ENCODE results near the gene TSGA10.

Gene TSGA10

DNA sequence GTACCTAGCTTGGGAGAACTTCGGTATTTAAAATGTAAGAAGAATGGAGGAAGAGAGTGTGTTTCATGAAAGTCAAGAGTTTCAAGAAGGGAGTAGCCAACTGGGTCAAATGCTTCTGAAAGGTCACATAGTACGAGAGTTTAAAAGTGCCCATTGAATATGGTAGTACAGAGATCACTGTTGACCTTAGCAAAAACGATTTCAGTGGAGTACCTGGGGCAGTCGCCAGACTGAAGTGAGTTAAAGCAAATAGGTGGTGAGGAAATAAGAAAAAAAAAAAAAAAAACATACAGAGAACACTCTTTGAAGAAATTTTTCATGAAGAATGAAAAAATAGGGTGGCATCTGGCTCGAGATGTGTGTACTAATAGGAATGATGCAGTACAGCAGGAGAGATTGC, 11.5 kb upstream of the TSGA10 start:
- TF ChIP-seq, protein P1, sequence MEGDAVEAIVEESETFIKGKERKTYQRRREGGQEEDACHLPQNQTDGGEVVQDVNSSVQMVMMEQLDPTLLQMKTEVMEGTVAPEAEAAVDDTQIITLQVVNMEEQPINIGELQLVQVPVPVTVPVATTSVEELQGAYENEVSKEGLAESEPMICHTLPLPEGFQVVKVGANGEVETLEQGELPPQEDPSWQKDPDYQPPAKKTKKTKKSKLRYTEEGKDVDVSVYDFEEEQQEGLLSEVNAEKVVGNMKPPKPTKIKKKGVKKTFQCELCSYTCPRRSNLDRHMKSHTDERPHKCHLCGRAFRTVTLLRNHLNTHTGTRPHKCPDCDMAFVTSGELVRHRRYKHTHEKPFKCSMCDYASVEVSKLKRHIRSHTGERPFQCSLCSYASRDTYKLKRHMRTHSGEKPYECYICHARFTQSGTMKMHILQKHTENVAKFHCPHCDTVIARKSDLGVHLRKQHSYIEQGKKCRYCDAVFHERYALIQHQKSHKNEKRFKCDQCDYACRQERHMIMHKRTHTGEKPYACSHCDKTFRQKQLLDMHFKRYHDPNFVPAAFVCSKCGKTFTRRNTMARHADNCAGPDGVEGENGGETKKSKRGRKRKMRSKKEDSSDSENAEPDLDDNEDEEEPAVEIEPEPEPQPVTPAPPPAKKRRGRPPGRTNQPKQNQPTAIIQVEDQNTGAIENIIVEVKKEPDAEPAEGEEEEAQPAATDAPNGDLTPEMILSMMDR (IDR thresholded peaks at IDR 0.05; ENCODE audit: low read depth, low read length), result no peak
- no peak for DNase-seq (ENCODE audit: extremely low read depth, low read depth)

DNA sequence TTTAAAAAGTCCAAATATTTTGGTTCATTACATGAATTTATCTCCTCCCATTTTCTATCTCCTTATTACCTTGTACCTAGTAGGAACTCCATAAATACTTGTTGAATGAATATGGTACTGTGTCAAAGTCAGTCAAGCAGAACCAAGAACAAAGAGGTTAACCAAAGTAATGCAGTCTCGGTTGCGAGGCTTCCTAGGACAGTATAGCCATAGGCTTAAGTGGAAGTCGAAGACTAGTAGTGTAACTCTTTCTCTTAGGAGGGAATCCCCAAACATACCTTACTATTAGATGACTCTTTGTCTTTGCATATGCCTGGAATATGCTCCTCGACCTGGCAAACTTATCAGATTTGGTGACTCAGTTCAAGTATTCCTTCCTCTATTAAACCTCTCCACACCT, 4.9 kb upstream of the TSGA10 start:
- no peak for DNase-seq (ENCODE audit: extremely low read depth, low read depth)
- TF ChIP-seq, protein P1 (IDR thresholded peaks at IDR 0.05; ENCODE audit: low read depth, low read length), result no peak

DNA sequence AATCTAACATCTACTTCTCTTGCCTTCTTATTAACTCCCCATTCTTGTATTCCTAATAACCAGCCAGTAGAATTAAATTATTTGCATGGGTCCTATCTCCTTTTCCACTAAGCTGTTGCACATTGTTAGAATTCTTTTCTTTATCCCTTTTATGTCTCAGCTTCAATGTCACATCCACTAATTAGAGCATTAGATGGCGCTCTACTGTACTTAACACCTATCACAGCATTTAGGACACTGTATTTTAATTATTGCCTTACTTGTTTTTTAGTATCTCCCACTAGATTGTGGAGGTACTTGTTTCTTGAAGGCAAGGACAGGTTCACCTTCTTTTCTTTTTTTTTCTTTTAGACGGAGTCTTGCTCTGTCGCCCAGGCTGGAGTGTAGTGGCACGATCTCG, 3.9 kb upstream of the TSGA10 start:
- TF ChIP-seq, protein P1 (IDR thresholded peaks at IDR 0.05; ENCODE audit: low read depth, low read length), result no peak

DNA sequence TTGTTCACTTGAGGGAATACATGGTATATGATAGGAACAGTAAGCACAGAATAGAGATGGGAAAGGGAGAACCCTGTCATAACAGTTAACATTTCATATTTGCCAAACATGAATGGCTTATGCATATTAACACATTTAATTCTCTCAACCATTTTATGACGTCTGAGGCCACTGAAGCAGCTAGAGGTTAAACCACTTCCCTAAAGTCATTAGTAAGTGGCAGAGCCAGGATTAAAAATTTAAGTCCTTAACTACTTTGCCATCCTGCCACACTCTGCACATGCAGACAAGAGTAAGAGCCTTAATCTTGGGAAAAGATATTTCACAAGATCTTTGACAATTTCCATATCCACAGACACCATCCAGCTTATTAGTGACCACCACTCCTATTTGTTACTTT, 2.1 kb upstream of the TSGA10 start:
- no peak for DNase-seq (ENCODE audit: extremely low read depth, low read depth)
- TF ChIP-seq, protein P1 (IDR thresholded peaks at IDR 0.05; ENCODE audit: low read depth, low read length), result no peak

More for the DNA sequence above, 3.9 kb upstream of the TSGA10 start:
- no peak for DNase-seq (ENCODE audit: extremely low read depth, low read depth)

DNA sequence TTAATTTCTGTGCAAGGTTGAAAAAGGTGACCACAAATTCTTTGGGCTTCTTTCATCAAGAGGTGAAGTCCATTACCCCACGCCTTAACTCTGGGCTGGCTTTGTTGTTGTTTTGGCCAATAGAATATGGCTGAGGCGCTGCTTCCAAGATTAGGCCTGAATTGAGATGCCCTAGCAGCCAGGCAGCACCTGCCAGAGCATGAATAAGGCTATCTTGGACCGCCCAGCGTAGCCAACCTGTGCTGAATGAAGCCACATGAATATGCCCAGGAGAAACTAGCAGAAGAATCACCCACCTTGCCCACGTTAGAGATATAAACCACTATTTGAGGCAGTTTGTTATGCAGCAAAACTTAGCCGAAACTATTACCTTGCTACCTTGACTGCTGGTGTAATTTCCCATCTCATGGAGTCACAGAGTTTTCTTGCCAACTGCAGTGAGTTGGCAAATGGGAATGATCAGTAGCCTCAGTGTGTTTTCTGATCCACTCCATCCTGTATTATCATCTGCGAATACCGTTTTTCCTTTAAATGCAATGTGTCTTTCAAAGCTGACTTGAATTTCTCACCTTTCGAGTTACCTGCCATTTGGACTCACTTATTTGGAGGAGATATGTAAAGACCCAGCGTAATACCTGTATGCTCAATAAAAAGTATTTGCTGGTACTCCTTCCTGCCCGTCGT, 679 bp downstream of the TSGA10 start:
- DNase-seq (ENCODE audit: extremely low read depth, low read depth), result no peak
- TF ChIP-seq, protein P1 (IDR thresholded peaks at IDR 0.05; ENCODE audit: low read depth, low read length), result no peak

DNA sequence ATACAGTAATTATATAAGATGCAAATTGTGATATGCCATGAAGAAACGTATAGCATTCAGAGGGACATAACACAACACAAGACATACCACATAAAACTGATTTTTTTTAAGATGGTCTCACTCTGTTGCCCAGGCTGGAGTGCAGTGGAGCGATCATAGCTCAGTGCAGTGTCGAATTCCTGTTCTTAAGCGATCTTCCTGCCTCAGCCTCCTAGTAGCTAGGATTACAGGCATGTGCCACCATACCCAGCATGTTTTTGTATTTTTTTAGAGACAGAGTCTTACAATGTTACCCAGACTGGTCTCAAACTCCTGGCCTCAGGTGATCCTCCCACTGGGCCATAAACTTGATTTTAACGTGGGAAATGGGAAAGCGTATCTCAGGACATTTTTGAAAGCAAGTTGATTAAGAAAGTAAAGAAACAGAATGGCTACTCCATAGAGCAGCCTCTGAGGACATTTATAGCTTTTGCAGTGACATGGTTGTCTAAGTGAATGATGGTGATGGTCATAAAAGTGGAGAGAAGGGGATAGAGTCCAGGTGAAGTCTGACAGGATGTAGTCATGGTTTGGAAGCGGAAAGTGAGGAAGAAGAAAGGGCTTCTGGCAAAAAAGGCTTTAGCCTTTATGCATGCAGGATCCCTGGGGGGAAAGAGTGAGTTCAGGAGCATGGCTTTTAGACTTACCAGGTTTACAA, 2.4 kb downstream of the TSGA10 start:
- TF ChIP-seq, protein P1 (IDR thresholded peaks at IDR 0.05; ENCODE audit: low read depth, low read length), result no peak
- no peak for DNase-seq (ENCODE audit: extremely low read depth, low read depth)

DNA sequence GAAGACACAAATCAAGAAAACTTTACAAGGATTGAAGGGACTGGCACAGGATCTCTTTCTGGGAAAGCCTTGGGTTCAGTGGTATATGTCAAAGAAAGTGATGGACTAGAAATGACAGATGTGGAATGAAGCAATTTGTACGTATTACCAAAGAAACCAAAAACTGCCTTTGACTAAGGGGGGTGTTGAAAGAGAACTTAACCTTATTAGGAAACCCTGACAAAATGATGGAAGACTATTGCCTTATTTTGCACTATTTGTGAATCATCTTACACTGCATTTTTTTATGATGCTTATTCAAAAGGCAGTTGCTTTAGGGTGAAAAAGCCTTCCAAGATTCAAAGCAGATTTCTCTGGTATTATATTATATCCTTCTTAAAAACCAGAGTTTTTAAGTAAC, 4.0 kb downstream of the TSGA10 start:
- no peak for DNase-seq (ENCODE audit: extremely low read depth, low read depth)
- TF ChIP-seq, protein P1 (IDR thresholded peaks at IDR 0.05; ENCODE audit: low read depth, low read length), result no peak
